Measurements from ENCODE around the gene CENPO.

Gene CENPO

GRCh38 chr2:24824966-24825882, 32.0 kb downstream of the CENPO start:
- Histone ChIP-seq H3K79me2 (ENCODE audit: low read length) (no peaks in the 10 kb centered on the region), H4K20me1 (ENCODE audit: insufficient read depth, low read length) (no peaks in the 10 kb centered on the region), H3K4me1 (ENCODE audit: low read length) (peaks cover 14% of the 10 kb centered on the region), H3K4me3 (ENCODE audit: low read length) (no peak overlapping the region), H3F3A (ENCODE audit: insufficient read depth, low read length) (peaks cover 11% of the 10 kb centered on the region), H2AFZ (ENCODE audit: low read length) (no peak overlapping the region), H3K27ac (ENCODE audit: low read length) (no peak overlapping the region), H3K9me2 (replicated peaks; ENCODE audit: insufficient read depth, low read length) (no peaks in the 10 kb centered on the region), H3K9ac (ENCODE audit: low read length) (no peak overlapping the region), H3K36me3 (replicated peaks; ENCODE audit: insufficient read depth, low read length) (peaks cover 8% of the 10 kb centered on the region), H3K9me3 (replicated peaks; ENCODE audit: insufficient read depth, low read length) (no peaks in the 10 kb centered on the region), H3K27me3 (replicated peaks; ENCODE audit: insufficient read depth, low read length) (no peaks in the 10 kb centered on the region), H3K4me2 (ENCODE audit: low read depth, low read length) (no peak overlapping the region)
- DNase-seq: no peak
- TF ChIP-seq EZH2 (optimal IDR thresholded peaks at IDR 0.05; ENCODE audit: low read depth, low read length) (no peak), CTCF (IDR thresholded peaks at IDR 0.05; ENCODE audit: low read length) (peak; percentile 55)

- Histone ChIP-seq H3F3A (ENCODE audit: insufficient read depth, low read length) (peaks cover 11% of the 10 kb centered on the region), H3K9me3 (replicated peaks; ENCODE audit: insufficient read depth, low read length) (no peaks in the 10 kb centered on the region), H3K27me3 (replicated peaks; ENCODE audit: insufficient read depth, low read length) (no peaks in the 10 kb centered on the region), H3K9me2 (replicated peaks; ENCODE audit: insufficient read depth, low read length) (no peaks in the 10 kb centered on the region), H3K4me3 (ENCODE audit: low read length) (no peak overlapping the region), H3K36me3 (replicated peaks; ENCODE audit: insufficient read depth, low read length) (peaks cover 8% of the 10 kb centered on the region), H4K20me1 (ENCODE audit: insufficient read depth, low read length) (no peaks in the 10 kb centered on the region), H2AFZ (ENCODE audit: low read length) (no peak overlapping the region), H3K4me1 (ENCODE audit: low read length) (peaks cover 14% of the 10 kb centered on the region), H3K4me2 (ENCODE audit: low read depth, low read length) (no peak overlapping the region), H3K79me2 (ENCODE audit: low read length) (no peaks in the 10 kb centered on the region), H3K27ac (ENCODE audit: low read length) (no peak overlapping the region), H3K9ac (ENCODE audit: low read length) (no peak overlapping the region)
- no peak for DNase-seq
- no peak for TF ChIP-seq CTCF (IDR thresholded peaks at IDR 0.05; ENCODE audit: low read length)
- no peak for TF ChIP-seq EZH2phosphoT487 (IDR thresholded peaks at IDR 0.05; ENCODE audit: low read length)
- no peak for TF ChIP-seq EZH2 (optimal IDR thresholded peaks at IDR 0.05; ENCODE audit: low read depth, low read length)
Measured at GRCh38 chr2:24825883-24826772, 32.9 kb downstream of the CENPO start.

GRCh38 chr2:24826773-24827145, 33.5 kb downstream of the CENPO start:
- peaks cover 10% of the 10 kb centered on the region for H3K4me1 ChIP-seq (ENCODE audit: low read length)
- no peak overlapping the region for H3K27ac ChIP-seq (ENCODE audit: low read length)
- H3K9me2 ChIP-seq (replicated peaks; ENCODE audit: insufficient read depth, low read length): no peaks in the 10 kb centered on the region
- no peaks in the 10 kb centered on the region for H3K79me2 ChIP-seq (ENCODE audit: low read length)
- no peak overlapping the region for H3K9ac ChIP-seq (ENCODE audit: low read length)
- TF ChIP-seq EZH2phosphoT487 (IDR thresholded peaks at IDR 0.05; ENCODE audit: low read length) (no peak), CTCF (IDR thresholded peaks at IDR 0.05; ENCODE audit: low read length) (no peak), EZH2 (optimal IDR thresholded peaks at IDR 0.05; ENCODE audit: low read depth, low read length) (no peak)
- H3K27me3 ChIP-seq (replicated peaks; ENCODE audit: insufficient read depth, low read length): no peaks in the 10 kb centered on the region
- H4K20me1 ChIP-seq (ENCODE audit: insufficient read depth, low read length): no peaks in the 10 kb centered on the region
- peaks cover 8% of the 10 kb centered on the region for H3F3A ChIP-seq (ENCODE audit: insufficient read depth, low read length)
- no peaks in the 10 kb centered on the region for H3K9me3 ChIP-seq (replicated peaks; ENCODE audit: insufficient read depth, low read length)
- H2AFZ ChIP-seq (ENCODE audit: low read length): no peak overlapping the region
- H3K4me2 ChIP-seq (ENCODE audit: low read depth, low read length): no peak overlapping the region
- no peak for DNase-seq
- no peak overlapping the region for H3K4me3 ChIP-seq (ENCODE audit: low read length)
- H3K36me3 ChIP-seq (replicated peaks; ENCODE audit: insufficient read depth, low read length): peaks cover 8% of the 10 kb centered on the region; the same call in 1 of the 2 replicates
